ENCODE results near the gene UBQLN4.
A peak's percentile ranks its signal among the peaks of the same experiment; 100 is the strongest.

UBQLN4 gene

GRCh38 chr1:155999964-156000363 is 53.6 kb downstream of the UBQLN4 start:
- ChIA-PET POLR2A (no interaction called here), CTCF (interaction anchor here (1.7 kb wide), 1 partner anchor 11 kb away, joined by 9 read pairs; no protein-coding TSS in a partner anchor)
- no peak for TF ChIP-seq ZNF384 (IDR thresholded peaks at IDR 0.05)
- no peak for TF ChIP-seq ARNT (IDR thresholded peaks at IDR 0.05)
- TF ChIP-seq HDGF (IDR thresholded peaks at IDR 0.05; ENCODE audit: borderline replicate concordance): no peak
- TF ChIP-seq ELF4 (IDR thresholded peaks at IDR 0.05): no peak
- no peak for TF ChIP-seq SP1 (IDR thresholded peaks at IDR 0.05)
- no peak for TF ChIP-seq SUZ12 (IDR thresholded peaks at IDR 0.05)
- no peak for TF ChIP-seq CTBP1 (IDR thresholded peaks at IDR 0.05; ENCODE audit: borderline replicate concordance)
- no peak for TF ChIP-seq FOXA1 (IDR thresholded peaks at IDR 0.05)
- no peak for TF ChIP-seq BHLHE40 (IDR thresholded peaks at IDR 0.05; ENCODE audit: borderline replicate concordance)
- no peak for TF ChIP-seq L3MBTL2 (conservative IDR thresholded peaks at IDR 0.05)
- no peak for TF ChIP-seq FOXK2 (IDR thresholded peaks at IDR 0.05)
- TF ChIP-seq PKNOX1 (IDR thresholded peaks at IDR 0.05): no peak
- no peak for TF ChIP-seq LEF1 (IDR thresholded peaks at IDR 0.05; ENCODE audit: borderline replicate concordance)
- no peak for TF ChIP-seq TARDBP (IDR thresholded peaks at IDR 0.05)
- TF ChIP-seq NFRKB (IDR thresholded peaks at IDR 0.05): no peak
- DNase-seq (ENCODE audit: extremely low spot score): no peak

- POLR2A ChIA-PET: interaction anchor here (0.8 to 3.5 kb wide), 4 partner anchors 12 to 65 kb away, joined by 3 to 18 read pairs (median 3); partner anchors contain the start of gene KHDC4
- CTCF ChIA-PET: interaction anchor here (1.5 to 2.1 kb wide), 2 partner anchors 18 to 70 kb away, joined by 3 to 8 read pairs; partner anchors contain the start of gene ARHGEF2
- TF ChIP-seq ELF4 (IDR thresholded peaks at IDR 0.05) (no peak), L3MBTL2 (conservative IDR thresholded peaks at IDR 0.05) (no peak), NFRKB (IDR thresholded peaks at IDR 0.05) (no peak), FOXK2 (IDR thresholded peaks at IDR 0.05) (no peak), TARDBP (IDR thresholded peaks at IDR 0.05) (no peak), FOXA1 (IDR thresholded peaks at IDR 0.05) (no peak), ZNF384 (IDR thresholded peaks at IDR 0.05) (no peak)
- DNase-seq (ENCODE audit: extremely low spot score): no peak
Observed at GRCh38 chr1:155996166-155996565, 57.4 kb downstream of the UBQLN4 start.

GRCh38 chr1:155993595-155993994 is 60.0 kb downstream of the UBQLN4 start:
- TF ChIP-seq ELF4 (IDR thresholded peaks at IDR 0.05): no peak
- TF ChIP-seq CTBP1 (IDR thresholded peaks at IDR 0.05; ENCODE audit: borderline replicate concordance): no peak
- no peak for TF ChIP-seq FOXK2 (IDR thresholded peaks at IDR 0.05)
- DNase-seq (ENCODE audit: extremely low spot score): no peak
- CTCF ChIA-PET: interaction anchor here (0.6 kb wide), 1 partner anchor 10 kb away, joined by 4 read pairs; no protein-coding TSS in a partner anchor
- POLR2A ChIA-PET: no interaction called here

GRCh38 chr1:155990005-155990739 is 63.4 kb downstream of the UBQLN4 start:
- no peak for TF ChIP-seq PKNOX1 (IDR thresholded peaks at IDR 0.05)
- no peak for TF ChIP-seq NFRKB (IDR thresholded peaks at IDR 0.05)
- TF ChIP-seq ZNF384 (IDR thresholded peaks at IDR 0.05): no peak
- no peak for TF ChIP-seq FOXM1 (IDR thresholded peaks at IDR 0.05; ENCODE audit: borderline replicate concordance)
- no peak for TF ChIP-seq HDGF (IDR thresholded peaks at IDR 0.05; ENCODE audit: borderline replicate concordance)
- no peak for TF ChIP-seq LEF1 (IDR thresholded peaks at IDR 0.05; ENCODE audit: borderline replicate concordance)
- no peak for TF ChIP-seq SUZ12 (IDR thresholded peaks at IDR 0.05)
- TF ChIP-seq SP1 (IDR thresholded peaks at IDR 0.05): no peak
- TF ChIP-seq FOXK2 (IDR thresholded peaks at IDR 0.05): no peak
- no peak for TF ChIP-seq BHLHE40 (IDR thresholded peaks at IDR 0.05; ENCODE audit: borderline replicate concordance)
- no peak for TF ChIP-seq ARNT (IDR thresholded peaks at IDR 0.05)

GRCh38 chr1:155989242-155990004 is 64.2 kb downstream of the UBQLN4 start:
- CTCF ChIA-PET: interaction anchor here (0.6 to 3.7 kb wide), 19 partner anchors 8 to 89 kb away, joined by 3 to 39 read pairs (median 5); partner anchors contain the start of genes ARHGEF2 and KHDC4
- POLR2A ChIA-PET: interaction anchor here (0.7 to 1.6 kb wide), 6 partner anchors 11 to 70 kb away, joined by 3 to 18 read pairs (median 4); partner anchors contain the start of genes ARHGEF2, KHDC4 and RXFP4
- peak; percentile 87 for DNase-seq (ENCODE audit: extremely low spot score)
- TF ChIP-seq L3MBTL2 (conservative IDR thresholded peaks at IDR 0.05): no peak
- TF ChIP-seq SP1 (IDR thresholded peaks at IDR 0.05): no peak
- TF ChIP-seq ARNT (IDR thresholded peaks at IDR 0.05): no peak
- TF ChIP-seq PKNOX1 (IDR thresholded peaks at IDR 0.05): no peak

More at GRCh38 chr1:155990005-155990739, 63.4 kb downstream of the UBQLN4 start:
- ChIA-PET CTCF (interaction anchor here (0.6 to 3.7 kb wide), 19 partner anchors 9 to 90 kb away, joined by 3 to 39 read pairs (median 5); partner anchors contain the start of genes ARHGEF2 and KHDC4), POLR2A (interaction anchor here (0.7 to 1.6 kb wide), 6 partner anchors 11 to 71 kb away, joined by 3 to 18 read pairs (median 4); partner anchors contain the start of genes ARHGEF2, KHDC4 and RXFP4)
- DNase-seq (ENCODE audit: extremely low spot score): no peak
